HepG2 (cell line): ENCODE data around the gene CD46. TPM values are rescaled to one million over a fixed set of nuclear protein-coding genes. Genes with fewer than 3 reads are reported as not detected.

Source experiments
- ATAC-seq: fragments of 200-7000 bp; cut with Tn5 transposase; 3 replicates; pipeline ENCODE4 v1.9.1; 2020; ENCODE audit warnings: mild to moderate bottlenecking, moderate library complexity
- BruUV-seq: library from RNA; stranded (reverse); fragments of 400-500 nt; replicated peaks from 2 replicates; lab custom pipeline; 2021; lab: Mats Ljungman, UMichigan
- CTCF ChIA-PET: fragments of 300-600 bp; formaldehyde crosslinking; extraction: SDS; loops from one replicate; lab custom pipeline; 2021; ENCODE audit warnings: low total read pairs, inconsistent platforms, low intra/inter-chr PET ratio; lab: Yijun Ruan, JAX
- POLR2A ChIA-PET: fragments of 350-600 bp; sonication (Branson Sonifier 250); formaldehyde crosslinking; loops from one replicate; lab custom pipeline; 2020; ENCODE audit warnings: antibody characterized with exemption, inconsistent platforms; lab: Yijun Ruan, JAX
- DNase-seq: peaks from one replicate; pipeline ENCODE4 v3.0.0-alpha.2; 2015; ENCODE audit warnings: low spot score
- FAIRE-seq: peaks from 3 replicates; lab custom pipeline; 2011; peaks lifted over from hg19 to GRCh38; lab: Jason Lieb, UNC
- H2AFZ ChIP-seq: one replicate; pipeline ENCODE4 v1.6.1; 2011; ENCODE audit warnings: low read length, inconsistent platforms
- H3K27ac ChIP-seq: fragments of 300-600 bp; 3 replicates; pipeline ENCODE4 v1.8.0; 2011; ENCODE audit warnings: mixed run types, mild to moderate bottlenecking, mixed read lengths, low read length, inconsistent platforms; ENCODE audit not compliant: insufficient read depth; ENCODE audit errors: extremely low read length
- H3K27me3 ChIP-seq, 2 experiments: fragments of 200-600 bp in 1 of 2; 2 replicates in 1 of 2; 3 replicates in 1 of 2; pipeline versions ENCODE4 v1.6.0 to v1.8.0; 2011; ENCODE audit warnings: low read length in 2 of 2, mild to moderate bottlenecking in 2 of 2, moderate library complexity in 2 of 2, inconsistent platforms in 1 of 2; ENCODE audit not compliant: insufficient read depth in 2 of 2, control insufficient read depth in 1 of 2
- H3K36me3 ChIP-seq, 2 experiments: fragments of 200-600 bp in 1 of 2; replicated peaks in 1 of 2; 2 replicates in 1 of 2; 3 replicates in 1 of 2; pipeline versions ENCODE4 v1.5.1 to v1.8.0; 2011; ENCODE audit warnings: low read length in 2 of 2, inconsistent platforms in 1 of 2; ENCODE audit not compliant: insufficient read depth in 2 of 2, control insufficient read depth in 1 of 2
- H3K4me1 ChIP-seq: 2 replicates; pipeline ENCODE4 v1.5.1; 2012; ENCODE audit warnings: low read length, inconsistent platforms; ENCODE audit not compliant: insufficient read depth
- H3K4me2 ChIP-seq: 2 replicates; pipeline ENCODE4 v1.6.0; 2011; ENCODE audit warnings: low read depth, low read length, inconsistent platforms
- H3K4me3 ChIP-seq, 3 experiments: fragments of 200-600 bp in 1 of 3; sonication (generic), shearing (Covaris generic) in 1 of 3; replicated peaks in 1 of 3; 2 replicates each; pipeline ENCODE4 v1.5.1; 2011 to 2016; ENCODE audit warnings: low read length in 3 of 3, inconsistent platforms in 2 of 3, low read depth in 2 of 3, mild to moderate bottlenecking in 2 of 3, control low read depth in 1 of 3, mixed read lengths in 1 of 3; ENCODE audit not compliant: insufficient read depth in 1 of 3
- H3K79me2 ChIP-seq: one replicate; pipeline ENCODE4 v1.6.1; 2011; ENCODE audit warnings: low read length, inconsistent platforms; ENCODE audit not compliant: insufficient read depth
- H3K9ac ChIP-seq: 2 replicates; pipeline ENCODE4 v1.6.0; 2011; ENCODE audit warnings: mild to moderate bottlenecking, low read depth, low read length, inconsistent platforms; ENCODE audit not compliant: insufficient read depth
- H3K9me3 ChIP-seq: 2 replicates; pipeline ENCODE4 v1.5.1; 2012; ENCODE audit warnings: mild to moderate bottlenecking, low read length
- H4K20me1 ChIP-seq: 2 replicates; pipeline ENCODE4 v1.6.0; 2011; ENCODE audit warnings: inconsistent platforms, mild to moderate bottlenecking, low read length, moderate library complexity; ENCODE audit not compliant: insufficient read depth
- BORCS8-MEF2B ChIP-seq: sonication (generic); formaldehyde crosslinking; IDR thresholded peaks from 2 replicates; pipeline ENCODE4 v1.8.0; 2022; ENCODE audit warnings: mild to moderate bottlenecking, missing genetic modification reagents
- CAMTA2 ChIP-seq: sonication (generic); formaldehyde crosslinking; IDR thresholded peaks from 2 replicates; pipeline ENCODE4 v1.4.0; 2020; ENCODE audit warnings: mild to moderate bottlenecking, missing genetic modification reagents, borderline replicate concordance
- CBX2 ChIP-seq, 2 experiments: fragments of 200-600 bp in 1 of 2; sonication (generic); formaldehyde crosslinking in 1 of 2; IDR thresholded peaks; 2 replicates each; pipeline versions ENCODE4 v1.7.0 to v1.8.1; 2018 to 2022; ENCODE audit warnings: low read depth in 2 of 2, low read length in 1 of 2, mild to moderate bottlenecking in 1 of 2, missing genetic modification reagents in 1 of 2
- CEBPB ChIP-seq: IDR thresholded peaks from 2 replicates; pipeline ENCODE4 v1.6.1; 2011; ENCODE audit warnings: low read depth, low read length, improper control_type of control experiment, borderline replicate concordance
- CEBPG ChIP-seq: IDR thresholded peaks from 2 replicates; pipeline ENCODE4 v1.6.1; 2016
- ERF ChIP-seq: IDR thresholded peaks from 2 replicates; pipeline ENCODE4 v1.6.1; 2018; ENCODE audit warnings: missing biosample characterization, missing genetic modification reagents
- HNF4G ChIP-seq, 2 experiments: sonication (generic) in 1 of 2; formaldehyde crosslinking in 1 of 2; IDR thresholded peaks; 2 replicates each; pipeline versions ENCODE4 v1.4.0 to v1.6.1; 2011 to 2020; ENCODE audit warnings: borderline replicate concordance in 2 of 2, low read depth in 2 of 2, mild to moderate bottlenecking in 2 of 2, low read length in 1 of 2, missing genetic modification reagents in 1 of 2, moderate library complexity in 1 of 2
- KDM3A ChIP-seq: IDR thresholded peaks from 2 replicates; pipeline ENCODE4 v1.6.1; 2018; ENCODE audit warnings: low read depth, missing compliant biosample characterization
- KLF6 ChIP-seq: IDR thresholded peaks from 2 replicates; pipeline ENCODE4 v1.8.0; 2016; ENCODE audit warnings: missing biosample characterization, missing genetic modification reagents
- NKX3-1 ChIP-seq: sonication (generic); formaldehyde crosslinking; IDR thresholded peaks from 2 replicates; pipeline ENCODE4 v1.5.0; 2020; ENCODE audit warnings: missing genetic modification reagents
- NRL ChIP-seq: sonication (generic); formaldehyde crosslinking; IDR thresholded peaks from 2 replicates; pipeline ENCODE4 v1.5.0; 2020; ENCODE audit warnings: missing genetic modification reagents, mild to moderate bottlenecking, moderate library complexity, borderline replicate concordance
- PCBP1 ChIP-seq: fragments of 200-400 bp; formaldehyde crosslinking; IDR thresholded peaks from 2 replicates; pipeline ENCODE4 v1.6.1; 2017; ENCODE audit warnings: mild to moderate bottlenecking, low read depth, low read length, borderline replicate concordance
- SAFB2 ChIP-seq: sonication (generic); formaldehyde crosslinking; IDR thresholded peaks from 2 replicates; pipeline ENCODE4 v1.5.1; 2020; ENCODE audit warnings: missing genetic modification reagents, low read depth, mild to moderate bottlenecking, borderline replicate concordance
- ZFP36L1 ChIP-seq: sonication (generic); formaldehyde crosslinking; IDR thresholded peaks from 2 replicates; pipeline ENCODE4 v1.8.0; 2022; ENCODE audit warnings: mild to moderate bottlenecking, missing genetic modification reagents, moderate library complexity
- ZNF17 ChIP-seq: sonication (generic); formaldehyde crosslinking; IDR thresholded peaks from 2 replicates; pipeline ENCODE4 v1.5.0; 2020; ENCODE audit warnings: mild to moderate bottlenecking, missing genetic modification reagents
- ZNF782 ChIP-seq: sonication (generic); formaldehyde crosslinking; IDR thresholded peaks from 2 replicates; pipeline ENCODE4 v1.4.0; 2020; ENCODE audit warnings: missing genetic modification reagents, mild to moderate bottlenecking, borderline replicate concordance
- ZSCAN20 ChIP-seq: sonication (generic); formaldehyde crosslinking; IDR thresholded peaks from 2 replicates; pipeline ENCODE4 v1.4.0; 2020; ENCODE audit warnings: missing genetic modification reagents, mild to moderate bottlenecking, borderline replicate concordance
- WGBS: methylation state at CpG from one replicate; pipeline ENCODE4 v1.1.6; 2017; ENCODE audit warnings: low lambda C conversion rate; 5-methylcytosine and 5-hydroxymethylcytosine counted together
- in situ Hi-C: cut with HindIII; loops from 2 replicates; pipeline ENCODE4 v1.10.0; 2017; ENCODE audit warnings: low pct_unique_long_range_greater_than_20kb; ENCODE audit not compliant: extremely low pct_ligation_motif_present
- intact Hi-C: fragments of 100-400 bp; cut with micrococcal nuclease; formaldehyde crosslinking; loops from one replicate; pipeline ENCODE4 v1.10.0; 2022; ENCODE audit not compliant: unreplicated experiment
- polyA plus RNA-seq, 8 experiments: library from polyadenylated mRNA; depleted of rRNA in 3 of 8; stranded (reverse) in 7 of 8; unstranded in 1 of 8; fragments of >200 nt; fragmentation: Illumina TruSeq in 4 of 8; extraction: Trizol in 4 of 8; gene quantifications; 2 replicates each; pipeline versions ENCODE4 v1.2.1 to v1.2.3, GENCODE V29; 2011 to 2016; ENCODE audit warnings: low read depth in 4 of 8, missing spikeins in 1 of 8, mixed read lengths in 1 of 8; ENCODE audit not compliant: insufficient read depth in 1 of 8
- total RNA-seq, 5 experiments: library from RNA; depleted of rRNA; stranded (reverse); fragments of >200 nt; fragmentation: Illumina TruSeq; extraction: Trizol; gene quantifications; 2 replicates each; pipeline ENCODE4 v1.2.3, GENCODE V29; 2016; ENCODE audit warnings: low read depth in 1 of 5
- TF ChIP-seq, protein P1 (sequence below): sonication (generic); formaldehyde crosslinking; IDR thresholded peaks from 2 replicates; pipeline ENCODE4 v1.4.0; 2020; ENCODE audit warnings: missing genetic modification reagents, borderline replicate concordance

The CD46 gene
- total and polyA plus RNA-seq, 2 of the 13 experiments (the other 11 are each of a cell fraction or from before 2014, with no cell fraction given): 130 to 277 TPM

DNA sequence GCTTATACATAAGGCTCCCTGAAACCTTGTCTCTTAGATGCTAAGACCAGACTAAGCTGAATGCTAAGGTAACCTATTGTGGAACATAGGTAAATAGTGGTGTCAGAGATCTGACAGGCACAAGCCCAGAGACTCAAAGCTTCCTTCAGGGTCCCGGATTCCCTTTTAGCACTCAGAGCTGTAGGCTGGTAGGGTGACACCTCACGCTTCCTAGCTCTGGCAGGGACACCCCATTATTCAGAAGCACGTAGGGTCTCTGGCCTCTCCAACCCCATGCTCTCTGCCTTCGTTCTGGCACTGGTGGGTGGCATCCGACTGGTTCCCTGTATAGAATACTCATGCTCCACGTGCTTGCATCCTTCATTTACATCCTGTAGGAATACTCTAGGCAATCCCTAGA lies 90.7 kb downstream of the CD46 start:
- ATAC-seq (no peak), DNase-seq (no peak), FAIRE-seq (no peak)
- 90% methylated on average over 6 of the region's 6 CpGs for WGBS
- Histone ChIP-seq H3K79me2 (peaks cover 3% of the 10 kb centered on the region), H3K27me3 (no peaks in the 10 kb centered on the region), H3K4me2 (no peak overlapping the region), H3K36me3 (no peaks in the 10 kb centered on the region), H3K4me3 (no peak overlapping the region), H3K4me1 (peaks cover 1% of the 10 kb centered on the region; the same call in 1 of the 2 replicates), H2AFZ (no peak overlapping the region), H4K20me1 (no peaks in the 10 kb centered on the region), H3K9ac (no peak overlapping the region), H3K9me3 (no peaks in the 10 kb centered on the region), H3K27ac (no peak overlapping the region)
- in situ Hi-C loops (no loop called here), intact Hi-C loops (no loop called here)
- ChIA-PET CTCF (no interaction called here), POLR2A (no interaction called here)
- TF ChIP-seq NKX3-1 (no peak), ZSCAN20 (CRISPR knock-in tag) (no peak), BORCS8-MEF2B (no peak), CBX2 (IDR thresholded peaks at IDR 0.05; ENCODE audit: low read depth, low read length) (no peak), CBX2 (CRISPR knock-in tag; IDR thresholded peaks at IDR 0.05; ENCODE audit: low read depth) (no peak), KLF6 (CRISPR knock-in tag) (no peak), KDM3A (CRISPR knock-in tag) (no peak), ZNF782 (no peak)
- BruUV-seq: no TSS peak

- DNase-seq (no peak), FAIRE-seq (no peak), ATAC-seq (no peak)
- Histone ChIP-seq H2AFZ (no peak overlapping the region), H3K4me3 (no peak overlapping the region), H3K9me3 (no peaks in the 10 kb centered on the region), H4K20me1 (no peaks in the 10 kb centered on the region), H3K79me2 (peaks cover 3% of the 10 kb centered on the region), H3K9ac (no peak overlapping the region), H3K36me3 (no peaks in the 10 kb centered on the region), H3K27me3 (no peaks in the 10 kb centered on the region), H3K27ac (no peak overlapping the region), H3K4me1 (peaks cover 12% of the 10 kb centered on the region), H3K4me2 (no peak overlapping the region)
- 76% methylated on average over 2 of the region's 2 CpGs for WGBS
- no TSS peak for BruUV-seq
- ChIA-PET POLR2A (no interaction called here), CTCF (no interaction called here)
- in situ Hi-C loops: no loop called here
- intact Hi-C loops: no loop called here
- no peak for TF ChIP-seq HNF4G (IDR thresholded peaks at IDR 0.05; ENCODE audit: borderline replicate concordance, low read depth, low read length)
- no peak for TF ChIP-seq HNF4G (CRISPR knock-in tag; IDR thresholded peaks at IDR 0.05; ENCODE audit: borderline replicate concordance, low read depth)
- TF ChIP-seq ZNF782: no peak
- no peak for TF ChIP-seq PCBP1
- TF ChIP-seq ZFP36L1 (CRISPR knock-in tag): no peak
- TF ChIP-seq ZNF17 (CRISPR knock-in tag): no peak
- no peak for TF ChIP-seq CAMTA2 (CRISPR knock-in tag)
- no peak for TF ChIP-seq SAFB2 (CRISPR knock-in tag)
- TF ChIP-seq ERF: no peak
- peak; percentile 64 for TF ChIP-seq CEBPB
- TF ChIP-seq CEBPG (CRISPR knock-in tag): 0 out of 2 replicates have a peak, but pooled peaks have one; percentile 11
- TF ChIP-seq, protein P1, sequence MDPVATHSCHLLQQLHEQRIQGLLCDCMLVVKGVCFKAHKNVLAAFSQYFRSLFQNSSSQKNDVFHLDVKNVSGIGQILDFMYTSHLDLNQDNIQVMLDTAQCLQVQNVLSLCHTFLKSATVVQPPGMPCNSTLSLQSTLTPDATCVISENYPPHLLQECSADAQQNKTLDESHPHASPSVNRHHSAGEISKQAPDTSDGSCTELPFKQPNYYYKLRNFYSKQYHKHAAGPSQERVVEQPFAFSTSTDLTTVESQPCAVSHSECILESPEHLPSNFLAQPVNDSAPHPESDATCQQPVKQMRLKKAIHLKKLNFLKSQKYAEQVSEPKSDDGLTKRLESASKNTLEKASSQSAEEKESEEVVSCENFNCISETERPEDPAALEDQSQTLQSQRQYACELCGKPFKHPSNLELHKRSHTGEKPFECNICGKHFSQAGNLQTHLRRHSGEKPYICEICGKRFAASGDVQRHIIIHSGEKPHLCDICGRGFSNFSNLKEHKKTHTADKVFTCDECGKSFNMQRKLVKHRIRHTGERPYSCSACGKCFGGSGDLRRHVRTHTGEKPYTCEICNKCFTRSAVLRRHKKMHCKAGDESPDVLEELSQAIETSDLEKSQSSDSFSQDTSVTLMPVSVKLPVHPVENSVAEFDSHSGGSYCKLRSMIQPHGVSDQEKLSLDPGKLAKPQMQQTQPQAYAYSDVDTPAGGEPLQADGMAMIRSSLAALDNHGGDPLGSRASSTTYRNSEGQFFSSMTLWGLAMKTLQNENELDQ: no peak
- no peak for TF ChIP-seq NRL
Measured at GRCh38 chr1:207844371-207844770, 92.5 kb downstream of the CD46 start.
